ENCODE data around the gene FAM222B.
"Not testable (repeated sequence)": the region's sequence is repeated elsewhere in the genome, so short reads cannot be mapped to it uniquely, and the experiment has no call there.

FAM222B gene

GRCh38 chr17:28881533-28882056 lies 39.0 kb upstream of the FAM222B start:
- Histone ChIP-seq H3K27ac (ENCODE audit: low read length) (no peak overlapping the region), H3K27me3 (ENCODE audit: low read depth, low read length) (no peaks in the 10 kb centered on the region), H3K4me3 (ENCODE audit: low read depth in 1 of 2, low read length in 2 of 2) (no peak overlapping the region), H3K4me1 (ENCODE audit: control insufficient read depth in 1 of 2, insufficient read depth in 2 of 2, low read length in 2 of 2) (no peaks in the 10 kb centered on the region), H3K9me3 (ENCODE audit: control insufficient read depth in 1 of 2, low read length in 2 of 2) (no peaks in the 10 kb centered on the region), H3K36me3 (ENCODE audit: control insufficient read depth in 1 of 2, insufficient read depth in 2 of 2, low read length in 2 of 2) (peaks cover 56 to 76% of the 10 kb centered on the region in 2 donors)

- no peak overlapping the region for H3K4me3 ChIP-seq (ENCODE audit: low read depth in 1 of 2, low read length in 2 of 2)
- H3K9me3 ChIP-seq (ENCODE audit: control insufficient read depth in 1 of 2, low read length in 2 of 2) = no peaks in the 10 kb centered on the region
- no peak overlapping the region for H3K27ac ChIP-seq (ENCODE audit: low read length)
- peaks cover 55 to 65% of the 10 kb centered on the region in 2 donors for H3K36me3 ChIP-seq (ENCODE audit: control insufficient read depth in 1 of 2, insufficient read depth in 2 of 2, low read length in 2 of 2)
- no peaks in the 10 kb centered on the region for H3K27me3 ChIP-seq (ENCODE audit: low read depth, low read length)
- H3K4me1 ChIP-seq (ENCODE audit: control insufficient read depth in 1 of 2, insufficient read depth in 2 of 2, low read length in 2 of 2) = no peaks in the 10 kb centered on the region
Measured at GRCh38 chr17:28880572-28880945, 38.0 kb upstream of the FAM222B start.

- peaks cover 49 to 60% of the 10 kb centered on the region in 2 donors for H3K36me3 ChIP-seq (ENCODE audit: control insufficient read depth in 1 of 2, insufficient read depth in 2 of 2, low read length in 2 of 2)
- H3K27me3 ChIP-seq (ENCODE audit: low read depth, low read length) = no peaks in the 10 kb centered on the region
Measured at GRCh38 chr17:28879886-28880571, 37.4 kb upstream of the FAM222B start.

GRCh38 chr17:28878981-28879380 lies 36.4 kb upstream of the FAM222B start:
- Histone ChIP-seq H3K4me1 (ENCODE audit: control insufficient read depth in 1 of 2, insufficient read depth in 2 of 2, low read length in 2 of 2) (no peaks in the 10 kb centered on the region), H3K4me3 (ENCODE audit: low read depth in 1 of 2, low read length in 2 of 2) (no peak overlapping the region), H3K36me3 (ENCODE audit: control insufficient read depth in 1 of 2, insufficient read depth in 2 of 2, low read length in 2 of 2) (peaks cover 45 to 50% of the 10 kb centered on the region in 2 donors)

More at GRCh38 chr17:28879886-28880571, 37.4 kb upstream of the FAM222B start:
- no peak overlapping the region for H3K4me3 ChIP-seq (ENCODE audit: low read depth in 1 of 2, low read length in 2 of 2)
- no peaks in the 10 kb centered on the region for H3K9me3 ChIP-seq (ENCODE audit: control insufficient read depth in 1 of 2, low read length in 2 of 2)
- H3K27ac ChIP-seq (ENCODE audit: low read length) = no peak overlapping the region
- H3K4me1 ChIP-seq (ENCODE audit: control insufficient read depth in 1 of 2, insufficient read depth in 2 of 2, low read length in 2 of 2) = no peaks in the 10 kb centered on the region

GRCh38 chr17:28878158-28878910 lies 35.7 kb upstream of the FAM222B start:
- H3K27ac ChIP-seq (ENCODE audit: low read length) = no peak overlapping the region

More at GRCh38 chr17:28878981-28879380, 36.4 kb upstream of the FAM222B start:
- Histone ChIP-seq H3K27me3 (ENCODE audit: low read depth, low read length) (no peaks in the 10 kb centered on the region), H3K27ac (ENCODE audit: low read length) (no peak overlapping the region), H3K9me3 (ENCODE audit: control insufficient read depth in 1 of 2, low read length in 2 of 2) (no peaks in the 10 kb centered on the region)

GRCh38 chr17:28877150-28877711 lies 34.6 kb upstream of the FAM222B start:
- H3K9me3 ChIP-seq (ENCODE audit: control insufficient read depth in 1 of 2, low read length in 2 of 2); H3K27me3 ChIP-seq (ENCODE audit: low read depth, low read length); H3K4me3 ChIP-seq (ENCODE audit: low read depth in 1 of 2, low read length in 2 of 2); H3K27ac ChIP-seq (ENCODE audit: low read length); H3K4me1 ChIP-seq (ENCODE audit: control insufficient read depth in 1 of 2, insufficient read depth in 2 of 2, low read length in 2 of 2): not testable (repeated sequence)
- peaks cover 33 to 40% of the 10 kb centered on the region in 2 donors for H3K36me3 ChIP-seq (ENCODE audit: control insufficient read depth in 1 of 2, insufficient read depth in 2 of 2, low read length in 2 of 2)

More at GRCh38 chr17:28878158-28878910, 35.7 kb upstream of the FAM222B start:
- Histone ChIP-seq H3K4me3 (ENCODE audit: low read depth in 1 of 2, low read length in 2 of 2) (no peak overlapping the region), H3K27me3 (ENCODE audit: low read depth, low read length) (no peaks in the 10 kb centered on the region), H3K4me1 (ENCODE audit: control insufficient read depth in 1 of 2, insufficient read depth in 2 of 2, low read length in 2 of 2) (no peaks in the 10 kb centered on the region), H3K36me3 (ENCODE audit: control insufficient read depth in 1 of 2, insufficient read depth in 2 of 2, low read length in 2 of 2) (peaks cover 43 to 45% of the 10 kb centered on the region in 2 donors), H3K9me3 (ENCODE audit: control insufficient read depth in 1 of 2, low read length in 2 of 2) (no peaks in the 10 kb centered on the region)

GRCh38 chr17:28875848-28876550 lies 33.4 kb upstream of the FAM222B start:
- Histone ChIP-seq H3K9me3 (ENCODE audit: control insufficient read depth in 1 of 2, low read length in 2 of 2) (no peaks in the 10 kb centered on the region), H3K36me3 (ENCODE audit: control insufficient read depth in 1 of 2, insufficient read depth in 2 of 2, low read length in 2 of 2) (peaks cover 21 to 28% of the 10 kb centered on the region in 2 donors)

GRCh38 chr17:28874750-28875149 lies 32.2 kb upstream of the FAM222B start:
- Histone ChIP-seq H3K27me3 (ENCODE audit: low read depth, low read length) (no peaks in the 10 kb centered on the region), H3K4me3 (ENCODE audit: low read depth in 1 of 2, low read length in 2 of 2) (no peak overlapping the region)

More at GRCh38 chr17:28875848-28876550, 33.4 kb upstream of the FAM222B start:
- Histone ChIP-seq H3K27me3 (ENCODE audit: low read depth, low read length) (no peaks in the 10 kb centered on the region), H3K27ac (ENCODE audit: low read length) (no peak overlapping the region), H3K4me1 (ENCODE audit: control insufficient read depth in 1 of 2, insufficient read depth in 2 of 2, low read length in 2 of 2) (no peaks in the 10 kb centered on the region), H3K4me3 (ENCODE audit: low read depth in 1 of 2, low read length in 2 of 2) (no peak overlapping the region)

GRCh38 chr17:28873839-28874238 lies 31.2 kb upstream of the FAM222B start:
- no peaks in the 10 kb centered on the region for H3K4me1 ChIP-seq (ENCODE audit: control insufficient read depth in 1 of 2, insufficient read depth in 2 of 2, low read length in 2 of 2)
- no peaks in the 10 kb centered on the region for H3K9me3 ChIP-seq (ENCODE audit: control insufficient read depth in 1 of 2, low read length in 2 of 2)
- no peak overlapping the region for H3K27ac ChIP-seq (ENCODE audit: low read length)
- H3K4me3 ChIP-seq (ENCODE audit: low read depth in 1 of 2, low read length in 2 of 2) = no peak overlapping the region
- H3K27me3 ChIP-seq (ENCODE audit: low read depth, low read length) = no peaks in the 10 kb centered on the region
- peaks cover 0 to 6% of the 10 kb centered on the region in 2 donors for H3K36me3 ChIP-seq (ENCODE audit: control insufficient read depth in 1 of 2, insufficient read depth in 2 of 2, low read length in 2 of 2)

More at GRCh38 chr17:28874750-28875149, 32.2 kb upstream of the FAM222B start:
- H3K9me3 ChIP-seq (ENCODE audit: control insufficient read depth in 1 of 2, low read length in 2 of 2) = no peaks in the 10 kb centered on the region
- no peak overlapping the region for H3K27ac ChIP-seq (ENCODE audit: low read length)
- H3K4me1 ChIP-seq (ENCODE audit: control insufficient read depth in 1 of 2, insufficient read depth in 2 of 2, low read length in 2 of 2) = no peaks in the 10 kb centered on the region
- peaks cover 8 to 15% of the 10 kb centered on the region in 2 donors for H3K36me3 ChIP-seq (ENCODE audit: control insufficient read depth in 1 of 2, insufficient read depth in 2 of 2, low read length in 2 of 2)

GRCh38 chr17:28871056-28871579 lies 28.5 kb upstream of the FAM222B start:
- no peak overlapping the region for H3K4me3 ChIP-seq (ENCODE audit: low read depth in 1 of 2, low read length in 2 of 2)
- no peaks in the 10 kb centered on the region for H3K4me1 ChIP-seq (ENCODE audit: control insufficient read depth in 1 of 2, insufficient read depth in 2 of 2, low read length in 2 of 2)
- H3K27me3 ChIP-seq (ENCODE audit: low read depth, low read length) = no peaks in the 10 kb centered on the region
- no peak overlapping the region for H3K27ac ChIP-seq (ENCODE audit: low read length)
- no peaks in the 10 kb centered on the region for H3K9me3 ChIP-seq (ENCODE audit: control insufficient read depth in 1 of 2, low read length in 2 of 2)
- H3K36me3 ChIP-seq (ENCODE audit: control insufficient read depth in 1 of 2, insufficient read depth in 2 of 2, low read length in 2 of 2) = no peaks in the 10 kb centered on the region

Measured in muscle layer of duodenum (tissue), 2 donors.